Measurements from ENCODE around the gene TMEM45A. TPM values are rescaled to one million over a fixed set of nuclear protein-coding genes. Genes with fewer than 3 reads are reported as not detected.

Gene TMEM45A
- total and polyA plus RNA-seq, 2 donors (not counting 3 experiments of a cell fraction or from before 2014, with no cell fraction given) = 5.6 to 8.6 TPM

GRCh38 chr3:100621251-100621650 lies 128.8 kb downstream of the TMEM45A start:
- H4K20me1 ChIP-seq (replicated peaks; ENCODE audit: control insufficient read depth, extremely low read depth, insufficient read depth, low read length) = no peaks in the 10 kb centered on the region
- DNase-seq (ENCODE audit: low read depth, low spot score) (no peak), FAIRE-seq (no peak)
- H3K79me2 ChIP-seq (ENCODE audit: control insufficient read depth, insufficient read depth, low read length) = no peaks in the 10 kb centered on the region
- H3K27me3 ChIP-seq (ENCODE audit: control insufficient read depth in 2 of 2, insufficient read depth in 2 of 2, low read length in 2 of 2) = peaks cover 0 to 2% of the 10 kb centered on the region in 2 experiments
- no peaks in the 10 kb centered on the region for H3K4me1 ChIP-seq (ENCODE audit: control insufficient read depth, extremely low read depth, insufficient read depth, low read length)
- H3K9me1 ChIP-seq (replicated peaks; ENCODE audit: control insufficient read depth, extremely low read depth, insufficient read depth, low read length) = no peaks in the 10 kb centered on the region
- H3K9ac ChIP-seq (replicated peaks; ENCODE audit: extremely low read depth, insufficient read depth, low read length) = no peak overlapping the region
- dilution Hi-C loops (cut with MboI; ENCODE audit: extremely low pct_ligation_motif_present, low sequenced_read_pairs) (no loop called here), intact Hi-C loops (cut with micrococcal nuclease) (no loop called here)
- H3K4me3 ChIP-seq (replicated peaks in 1 of 3; ENCODE audit: insufficient read depth in 1 of 3, low read depth in 1 of 3, low read length in 3 of 3) = no peak overlapping the region
- no peaks in the 10 kb centered on the region for H3K9me3 ChIP-seq (replicated peaks; ENCODE audit: control insufficient read depth, insufficient read depth, low read length)
- TF ChIP-seq CTCF (IDR thresholded peaks at IDR 0.05; ENCODE audit: extremely low read depth in 1 of 2, insufficient read depth in 1 of 2, low read depth in 1 of 2, low read length in 2 of 2) (no peak), POLR2A (IDR thresholded peaks at IDR 0.05; ENCODE audit: low read depth, low read length) (no peak), EZH2 (IDR thresholded peaks at IDR 0.05; ENCODE audit: borderline replicate concordance, low read depth, low read length, severe bottlenecking) (no peak), MYC (IDR thresholded peaks at IDR 0.05; ENCODE audit: low read depth, low read length) (no peak), JUN (IDR thresholded peaks at IDR 0.05; ENCODE audit: borderline replicate concordance, insufficient read depth, insufficient read length, low read depth) (no peak), GATA2 (IDR thresholded peaks at IDR 0.05; ENCODE audit: insufficient read depth, insufficient read length, low read depth, low read length) (no peak), FOS (IDR thresholded peaks at IDR 0.05; ENCODE audit: borderline replicate concordance, insufficient read depth, low read length) (no peak), POLR2AphosphoS5 (IDR thresholded peaks at IDR 0.05; ENCODE audit: insufficient read depth, low read depth, low read length) (no peak)
- TF ChIP-seq, protein P1, sequence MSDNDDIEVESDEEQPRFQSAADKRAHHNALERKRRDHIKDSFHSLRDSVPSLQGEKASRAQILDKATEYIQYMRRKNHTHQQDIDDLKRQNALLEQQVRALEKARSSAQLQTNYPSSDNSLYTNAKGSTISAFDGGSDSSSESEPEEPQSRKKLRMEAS (IDR thresholded peaks at IDR 0.05; ENCODE audit: insufficient read depth, insufficient read length) = no peak
- ChIA-PET CTCF (interaction anchor here (0.7 to 1.2 kb wide), 3 partner anchors 13 to 158 kb away, joined by 3 read pairs; no protein-coding TSS in a partner anchor), POLR2A (no interaction called here)
- no peak overlapping the region for H3K4me2 ChIP-seq (ENCODE audit: insufficient read depth, low read length)
- no peak overlapping the region for H2AFZ ChIP-seq (ENCODE audit: low read depth, low read length)
- BruUV-seq (replicated peaks) = no TSS peak
- H3K27ac ChIP-seq (ENCODE audit: insufficient read depth, low read depth, low read length) = no peak overlapping the region
- no peaks in the 10 kb centered on the region for H3K36me3 ChIP-seq (ENCODE audit: control insufficient read depth in 2 of 2, extremely low read depth in 1 of 2, insufficient read depth in 2 of 2, low read length in 2 of 2)

Other genes starting within 250 kb of the TMEM45A start
- 30.0 and 34.8 TPM in 2 replicates for gene TBC1D23, start 231.6 kb upstream of the TMEM45A start, total RNA-seq
- gene TBC1D23, start 231.6 kb upstream of the TMEM45A start, polyA plus RNA-seq = 6.9 and 10.3 TPM in 2 replicates
- gene NIT2, start 157.9 kb upstream of the TMEM45A start, total RNA-seq = 20.5 and 29.1 TPM in 2 replicates
- gene NIT2, start 157.9 kb upstream of the TMEM45A start, polyA plus RNA-seq = 14.4 and 19.4 TPM in 2 replicates
- 28.3 and 32.3 TPM in 2 replicates for gene TOMM70, start 91.5 kb upstream of the TMEM45A start, total RNA-seq
- gene TOMM70, start 91.5 kb upstream of the TMEM45A start, polyA plus RNA-seq = 6.2 and 7.6 TPM in 2 replicates
- 0.80 and 0.81 TPM in 2 replicates for gene LNP1, start 91.1 kb upstream of the TMEM45A start, total RNA-seq
- 0.40 and 0.80 TPM in 2 replicates for gene LNP1, start 91.1 kb upstream of the TMEM45A start, polyA plus RNA-seq
- gene ADGRG7, start 117.0 kb downstream of the TMEM45A start, total RNA-seq = not detected in 2 replicates
- gene ADGRG7, start 117.0 kb downstream of the TMEM45A start, polyA plus RNA-seq = not detected in 2 replicates
- gene TFG, start 216.9 kb downstream of the TMEM45A start, total RNA-seq = 106 and 107 TPM in 2 replicates
- 154 and 169 TPM in 2 replicates for gene TFG, start 216.9 kb downstream of the TMEM45A start, polyA plus RNA-seq